Omental fat pad (tissue), 4 donors: ENCODE data around the gene VPS35L. TPM values are rescaled to one million over a fixed set of nuclear protein-coding genes. Genes with fewer than 3 reads are reported as not detected.

Source experiments
- ATAC-seq: fragments of 150-250 bp; one replicate; pipeline ENCODE4 v1.9.1; 2016; ENCODE audit warnings: mild to moderate bottlenecking, moderate library complexity; ENCODE audit not compliant: low FRiP score
- DNase-seq: peaks from one replicate; pipeline ENCODE4 v3.0.0-alpha.2; 2019; ENCODE audit warnings: low spot score
- CTCF ChIP-seq, 3 donors: fragments of 450-650 bp; IDR thresholded peaks; one replicate each; pipeline ENCODE4 v1.5.1; 2016 to 2017; ENCODE audit warnings: antibody characterized with exemption in 3 of 3, mild to moderate bottlenecking in 3 of 3, moderate library complexity in 2 of 3
- total RNA-seq, 4 donors: library from RNA; depleted of rRNA; stranded (reverse); fragments of >200 nt; gene quantifications; one replicate each; pipeline ENCODE4 v1.1.0, GENCODE V29; 2016

Gene VPS35L
- total RNA-seq, 4 donors from 2014 or later, result 42.4 to 59.3 (median 43.1) TPM

GRCh38 chr16:19555938-19556771 lies 652 bp downstream of the VPS35L start:
- DNase-seq (no peak), ATAC-seq (no peak)

DNA sequence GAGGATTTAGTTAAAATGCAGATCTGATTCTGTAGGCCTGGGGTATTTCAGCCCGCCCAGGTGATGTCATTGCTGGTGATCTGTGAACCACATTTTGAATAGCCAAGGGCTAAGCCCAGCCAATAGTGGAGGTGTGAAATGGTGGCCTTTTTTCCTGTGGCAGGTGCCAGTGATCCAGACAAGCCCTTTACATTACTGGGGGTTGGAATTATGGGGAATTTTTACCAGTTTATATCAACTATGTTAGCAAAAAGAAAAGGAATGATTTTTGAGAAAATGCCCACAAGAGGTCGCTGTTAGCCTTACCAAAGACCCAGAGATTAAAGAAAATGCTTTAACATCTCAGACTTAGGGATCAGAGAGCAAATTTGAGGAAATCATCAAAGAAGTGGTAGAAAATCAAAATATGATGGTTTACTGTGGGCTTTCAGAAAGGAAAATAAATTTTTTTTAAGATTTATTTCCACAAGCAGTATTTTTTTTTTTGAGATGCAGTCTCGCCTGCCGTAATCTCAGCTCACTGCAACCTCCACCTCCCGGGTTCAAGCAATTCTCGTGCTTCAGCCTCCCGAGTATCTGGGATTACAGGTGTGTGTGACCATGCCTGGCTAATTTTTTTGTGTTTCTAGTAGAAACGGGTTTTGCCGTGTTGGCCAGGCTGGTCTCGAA lies 3.9 kb downstream of the VPS35L start:
- ATAC-seq (no peak), DNase-seq (no peak)
- TF ChIP-seq CTCF (IDR thresholded peaks at IDR 0.05), result no peak

More at GRCh38 chr16:19555938-19556771, 652 bp downstream of the VPS35L start:
- no peak for TF ChIP-seq CTCF (IDR thresholded peaks at IDR 0.05)

- DNase-seq (no peak), ATAC-seq (no peak)
- no peak for TF ChIP-seq CTCF (IDR thresholded peaks at IDR 0.05)
Observed at GRCh38 chr16:19560078-19560477, 4.6 kb downstream of the VPS35L start.

GRCh38 chr16:19563377-19563776 lies 7.9 kb downstream of the VPS35L start:
- no peak for DNase-seq
- ATAC-seq, result no peak
- TF ChIP-seq CTCF (IDR thresholded peaks at IDR 0.05), result no peak

DNA sequence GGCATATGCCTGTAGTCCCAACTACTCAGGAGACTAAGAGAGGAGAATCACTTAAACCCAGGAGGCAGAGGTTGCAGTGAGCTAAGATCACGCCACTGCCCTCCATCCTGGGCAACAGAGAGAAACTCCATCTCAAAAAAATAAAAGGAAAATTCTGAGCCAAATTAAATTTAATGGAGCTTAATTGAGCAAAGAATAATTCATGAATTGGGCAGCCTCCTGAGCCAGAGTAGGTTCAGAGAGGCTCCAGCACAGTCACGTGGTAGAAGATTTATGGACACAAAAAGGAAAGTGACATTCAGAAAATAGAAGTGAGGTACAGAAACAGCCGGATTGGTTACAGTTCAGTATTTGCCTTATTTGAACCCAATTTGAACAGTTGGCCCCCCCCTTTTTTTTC lies 10.9 kb downstream of the VPS35L start:
- TF ChIP-seq CTCF (IDR thresholded peaks at IDR 0.05), result no peak
- no peak for ATAC-seq
- DNase-seq, result no peak

- no peak for DNase-seq
- no peak for ATAC-seq
- TF ChIP-seq CTCF (IDR thresholded peaks at IDR 0.05), result no peak
Observed at GRCh38 chr16:19567560-19567959, 12.1 kb downstream of the VPS35L start.
